Measurements from ENCODE around the gene CACNA2D1.

CACNA2D1 gene

DNA sequence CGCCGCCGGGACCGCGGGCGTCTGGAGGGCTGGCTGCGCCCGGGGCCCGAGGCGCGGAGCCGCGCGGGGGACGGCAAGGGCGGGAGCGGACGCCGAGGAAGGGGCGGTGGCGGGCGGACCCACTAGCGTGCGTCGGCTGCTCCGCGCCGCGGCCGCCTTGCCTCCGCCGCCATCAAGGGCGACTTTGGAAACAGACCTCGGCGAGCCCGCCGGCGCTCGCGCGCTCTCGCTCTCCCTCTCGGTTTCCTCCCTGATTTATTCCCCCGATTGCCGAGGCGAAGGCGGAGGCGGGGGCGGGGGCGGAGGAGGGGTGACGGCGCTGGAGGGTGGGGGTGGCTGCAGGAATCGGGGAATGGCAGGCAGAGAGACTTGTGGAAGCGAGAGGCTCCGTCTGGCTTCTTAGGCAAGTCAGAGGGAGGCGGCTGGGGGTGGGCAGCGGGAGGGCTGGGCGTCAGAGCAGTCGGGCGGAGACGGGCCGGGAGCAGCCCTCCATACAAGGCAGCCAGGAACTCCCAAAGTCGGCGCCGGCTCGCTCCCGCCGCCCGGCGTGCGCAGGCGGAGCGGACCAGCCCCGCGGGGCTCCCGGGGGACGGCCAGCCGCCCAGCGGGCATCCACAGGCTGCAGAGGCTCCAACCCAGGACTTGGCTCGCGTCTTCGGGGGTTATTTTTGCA, at the start of gene CACNA2D1:
CACNA2D1 (minus strand) TSS at position 231 of the 673 bp plus-strand sequence.
- DNase-seq (ENCODE audit: low spot score): peak; percentile 27
- no peak within 1 kb of the TSS for H3K27ac ChIP-seq
- TF ChIP-seq CTCF (conservative IDR thresholded peaks at IDR 0.05; ENCODE audit: low read depth): no peak

GRCh38 chr7:82481499-82482097, 38.0 kb upstream of the CACNA2D1 start:
- no peak overlapping the region for H3K27ac ChIP-seq
- DNase-seq (ENCODE audit: low spot score): peak; percentile 23
- peak; percentile 78 for TF ChIP-seq CTCF (conservative IDR thresholded peaks at IDR 0.05; ENCODE audit: low read depth)
- ChIA-PET POLR2A (ENCODE audit: low non-redundant PET) (no interaction called here), CTCF (interaction anchor here (0.6 to 1.3 kb wide), 8 partner anchors 9 to 251 kb away, joined by 3 to 4 read pairs (median 3); no protein-coding TSS in a partner anchor)

More for the DNA sequence above, at the start of gene CACNA2D1:
- ChIA-PET POLR2A (ENCODE audit: low non-redundant PET) (no interaction called here), CTCF (no interaction called here)

GRCh38 chr7:82477733-82478515, 34.3 kb upstream of the CACNA2D1 start:
- no peak for TF ChIP-seq CTCF (conservative IDR thresholded peaks at IDR 0.05; ENCODE audit: low read depth)
- H3K27ac ChIP-seq: no peak overlapping the region
- POLR2A ChIA-PET (ENCODE audit: low non-redundant PET): no interaction called here
- no peak for DNase-seq (ENCODE audit: low spot score)
- CTCF ChIA-PET: interaction anchor here (0.7 kb wide), 1 partner anchor 1458 kb away, joined by 3 read pairs; no protein-coding TSS in a partner anchor

DNA sequence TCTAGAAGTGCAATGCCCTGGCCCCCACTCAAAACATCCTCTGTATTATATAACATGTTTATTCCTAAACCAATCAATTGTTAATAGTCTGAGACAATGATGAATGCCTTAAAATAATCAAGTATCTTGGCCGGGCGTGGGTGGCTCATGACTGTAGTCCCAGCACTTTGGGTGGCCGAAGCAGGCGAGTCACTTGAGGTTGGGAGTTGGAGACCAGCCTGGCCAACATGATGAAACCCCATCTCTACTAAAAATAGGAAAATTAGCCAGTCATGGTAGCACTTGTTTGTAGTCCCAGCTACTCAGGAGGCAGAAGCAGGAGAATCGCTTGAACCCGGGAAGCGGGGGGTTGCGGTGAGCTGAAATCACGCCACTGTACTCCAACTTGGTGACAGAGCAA, 29.4 kb upstream of the CACNA2D1 start:
- no peak overlapping the region for H3K27ac ChIP-seq
- CTCF ChIA-PET: no interaction called here
- DNase-seq (ENCODE audit: low spot score): no peak
- POLR2A ChIA-PET (ENCODE audit: low non-redundant PET): no interaction called here
- no peak for TF ChIP-seq CTCF (conservative IDR thresholded peaks at IDR 0.05; ENCODE audit: low read depth)

DNA sequence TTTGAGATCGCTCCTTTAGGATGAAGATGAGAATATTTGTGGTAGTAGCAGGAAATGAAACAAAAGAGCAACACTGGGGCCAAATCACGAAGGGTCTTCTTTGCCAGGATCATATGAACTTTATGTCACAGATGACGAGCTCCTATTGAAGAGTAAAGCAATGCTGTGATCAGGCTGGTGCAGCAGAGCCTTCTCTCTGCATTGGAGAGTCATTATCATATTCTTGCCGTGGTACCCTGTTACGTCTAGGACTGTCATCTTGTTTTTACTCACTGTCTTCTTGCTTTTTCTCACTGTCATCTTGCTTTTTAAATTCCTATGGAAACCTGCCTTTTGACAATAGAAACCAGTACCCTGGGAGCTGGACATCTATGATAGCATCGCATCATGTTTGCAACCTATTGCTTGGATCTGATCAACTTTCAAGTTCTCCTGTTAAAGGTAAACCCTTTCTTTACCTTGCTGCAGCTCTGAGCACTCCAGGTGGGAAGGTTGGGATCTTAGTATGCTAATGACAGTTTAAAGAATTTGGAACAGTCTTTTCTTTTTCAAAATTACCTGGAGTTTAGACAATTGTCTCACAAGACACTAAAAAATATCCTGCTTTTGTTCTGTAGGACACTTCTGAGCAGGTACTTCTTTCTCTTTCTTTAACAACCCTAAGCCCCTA, 27.9 kb upstream of the CACNA2D1 start:
- TF ChIP-seq CTCF (conservative IDR thresholded peaks at IDR 0.05; ENCODE audit: low read depth): no peak
- CTCF ChIA-PET: interaction anchor here (0.7 kb wide), 1 partner anchor 234 kb away, joined by 3 read pairs; no protein-coding TSS in a partner anchor
- POLR2A ChIA-PET (ENCODE audit: low non-redundant PET): no interaction called here
- H3K27ac ChIP-seq: no peak overlapping the region
- no peak for DNase-seq (ENCODE audit: low spot score)

- POLR2A ChIA-PET (ENCODE audit: low non-redundant PET): no interaction called here
- no peak for TF ChIP-seq CTCF (conservative IDR thresholded peaks at IDR 0.05; ENCODE audit: low read depth)
- no peak overlapping the region for H3K27ac ChIP-seq
- DNase-seq (ENCODE audit: low spot score): no peak
- CTCF ChIA-PET: no interaction called here
Measured at GRCh38 chr7:82469207-82469606, 25.6 kb upstream of the CACNA2D1 start.
